IPS-NIHi7 (cell line): Measurements from ENCODE around the gene OPN1SW.
A peak's percentile ranks its signal among the peaks of the same experiment; 100 is the strongest.

ENCODE experiments used
- DNase-seq: peaks from one replicate; pipeline ENCODE4 v3.0.0; 2012; ENCODE audit warnings: mixed read lengths; ENCODE audit errors: extremely low spot score

Gene OPN1SW

GRCh38 chr7:128759242-128759641 lies 16.4 kb downstream of the OPN1SW start:
- no peak for DNase-seq

GRCh38 chr7:128758553-128758952 lies 17.0 kb downstream of the OPN1SW start:
- no peak for DNase-seq

- no peak for DNase-seq
Observed at GRCh38 chr7:128757203-128757602, 18.4 kb downstream of the OPN1SW start.

- no peak for DNase-seq
Observed at GRCh38 chr7:128755819-128756476, 19.6 kb downstream of the OPN1SW start.

GRCh38 chr7:128755075-128755818 lies 20.3 kb downstream of the OPN1SW start:
- no peak for DNase-seq

- DNase-seq = no peak
Observed at GRCh38 chr7:128752251-128752650, 23.3 kb downstream of the OPN1SW start.

GRCh38 chr7:128747327-128748079 lies 28.1 kb downstream of the OPN1SW start:
- DNase-seq = no peak

- DNase-seq = no peak
Observed at GRCh38 chr7:128745706-128746105, 29.9 kb downstream of the OPN1SW start.

- DNase-seq = no peak
Observed at GRCh38 chr7:128744366-128744905, 31.2 kb downstream of the OPN1SW start.

- no peak for DNase-seq
Observed at GRCh38 chr7:128743112-128743772, 32.4 kb downstream of the OPN1SW start.

- DNase-seq = no peak
Observed at GRCh38 chr7:128742206-128742605, 33.4 kb downstream of the OPN1SW start.

- DNase-seq = no peak
Observed at GRCh38 chr7:128741491-128741890, 34.1 kb downstream of the OPN1SW start.

GRCh38 chr7:128740996-128741395 lies 34.6 kb downstream of the OPN1SW start:
- DNase-seq = no peak

GRCh38 chr7:128739990-128740682 lies 35.5 kb downstream of the OPN1SW start:
- no peak for DNase-seq

GRCh38 chr7:128739048-128739962 lies 36.3 kb downstream of the OPN1SW start, which contains the start of gene CALU:
Gene CALU (plus strand): TSS chr7:128739359. CDS start chr7:128748584, 9,225 bp downstream.
- DNase-seq = peak; percentile 100

- DNase-seq = no peak
Observed at GRCh38 chr7:128738570-128739047, 37.0 kb downstream of the OPN1SW start.

- no peak for DNase-seq
Observed at GRCh38 chr7:128737867-128738385, 37.7 kb downstream of the OPN1SW start.

- no peak for DNase-seq
Observed at GRCh38 chr7:128737441-128737840, 38.2 kb downstream of the OPN1SW start.

- no peak for DNase-seq
Observed at GRCh38 chr7:128735436-128735835, 40.2 kb downstream of the OPN1SW start.

GRCh38 chr7:128734890-128735289 lies 40.7 kb downstream of the OPN1SW start:
- no peak for DNase-seq
